GM23248 (cell line): ENCODE data around the gene MCRS1.

ENCODE experiments used
- EZH2 ChIP-seq: fragments of 200-600 bp; sonication (generic); IDR thresholded peaks from 2 replicates; pipeline ENCODE4 v1.6.1; 2018; ENCODE audit warnings: antibody characterized with exemption, mild to moderate bottlenecking; ENCODE audit not compliant: insufficient read depth, poor library complexity, severe bottlenecking
- EZH2phosphoT487 ChIP-seq: fragments of 200-600 bp; sonication (generic); IDR thresholded peaks from 2 replicates; pipeline ENCODE4 v1.6.1; 2018; ENCODE audit warnings: antibody characterized with exemption, moderate library complexity, mild to moderate bottlenecking, low read depth; ENCODE audit not compliant: insufficient read depth

- no peak for TF ChIP-seq EZH2
- no peak for TF ChIP-seq EZH2phosphoT487
Observed at GRCh38 chr12:49603721-49604120, 35.8 kb upstream of the MCRS1 start.
